NT2/D1 (cell line): ENCODE results near the gene FBXW7.

Experiments used
- SUZ12 ChIP-seq: IDR thresholded peaks from 2 replicates; pipeline ENCODE4 v1.6.1; 2011; ENCODE audit not compliant: insufficient read length, insufficient read depth; ENCODE audit errors: extremely low read depth
- YY1 ChIP-seq: IDR thresholded peaks from 2 replicates; pipeline ENCODE4 v1.6.1; 2011; ENCODE audit not compliant: insufficient read length, insufficient read depth
- ZNF274 ChIP-seq: IDR thresholded peaks from 2 replicates; pipeline ENCODE4 v1.6.1; 2011; ENCODE audit warnings: mild to moderate bottlenecking, low read depth, low read length

GRCh38 chr4:152458801-152459302, 77.0 kb downstream of the FBXW7 start:
- TF ChIP-seq YY1 (no peak), ZNF274 (no peak), SUZ12 (no peak)
